HL-60/S4 (cell line): ENCODE data around the gene SRRM2.

ENCODE experiments used
- in situ Hi-C: fragments of 300-500 bp; cut with MboI; formaldehyde crosslinking; loops from 2 replicates; pipeline ENCODE4 v1.14.3; 2022; ENCODE audit warnings: low sequenced_read_pairs

SRRM2 gene

GRCh38 chr16:2737895-2738418 is 14.5 kb upstream of the SRRM2 start:
- in situ Hi-C loops: no loop called here

- in situ Hi-C loops: no loop called here
Measured at GRCh38 chr16:2738615-2739014, 13.8 kb upstream of the SRRM2 start.

GRCh38 chr16:2739625-2740430 is 12.6 kb upstream of the SRRM2 start:
- in situ Hi-C loops: no loop called here

- in situ Hi-C loops: no loop called here
Measured at GRCh38 chr16:2740476-2740875, 12.0 kb upstream of the SRRM2 start.

- in situ Hi-C loops: no loop called here
Measured at GRCh38 chr16:2741168-2741567, 11.3 kb upstream of the SRRM2 start.

- in situ Hi-C loops: no loop called here
Measured at GRCh38 chr16:2742323-2743006, 10.0 kb upstream of the SRRM2 start.

GRCh38 chr16:2743007-2743810 is 9.2 kb upstream of the SRRM2 start:
- in situ Hi-C loops: no loop called here

- in situ Hi-C loops: no loop called here
Measured at GRCh38 chr16:2744711-2745110, 7.7 kb upstream of the SRRM2 start.

GRCh38 chr16:2745116-2745890 is 7.1 kb upstream of the SRRM2 start:
- in situ Hi-C loops: no loop called here

GRCh38 chr16:2745961-2746360 is 6.5 kb upstream of the SRRM2 start:
- in situ Hi-C loops: no loop called here

GRCh38 chr16:2748757-2749455 is 3.5 kb upstream of the SRRM2 start:
- in situ Hi-C loops: no loop called here

GRCh38 chr16:2749476-2749875 is 3.0 kb upstream of the SRRM2 start:
- in situ Hi-C loops: no loop called here

GRCh38 chr16:2749936-2750335 is 2.5 kb upstream of the SRRM2 start:
- in situ Hi-C loops: no loop called here

- in situ Hi-C loops: no loop called here
Measured at GRCh38 chr16:2751577-2752034, 832 bp upstream of the SRRM2 start.

GRCh38 chr16:2752850-2753732 is 653 bp downstream of the SRRM2 start:
- in situ Hi-C loops: no loop called here

GRCh38 chr16:2753733-2754020 is 1.2 kb downstream of the SRRM2 start:
- in situ Hi-C loops: no loop called here

- in situ Hi-C loops: no loop called here
Measured at GRCh38 chr16:2755158-2755557, 2.7 kb downstream of the SRRM2 start.

- in situ Hi-C loops: no loop called here
Measured at GRCh38 chr16:2756288-2757015, 4.0 kb downstream of the SRRM2 start.
